Activated naive CD8-positive, alpha-beta T cell treated with anti-CD3 and anti-CD28 coated beads, Interleukin-2, amount 50 U/mL, for 16 hours (primary cell): ENCODE data around the gene SCML1.
"Not testable (repeated sequence)": the region's sequence is repeated elsewhere in the genome, so short reads cannot be mapped to it uniquely, and the experiment has no call there.

ENCODE experiments used
- DNase-seq: peaks from one replicate; pipeline ENCODE4 v3.0.0-alpha.2; 2020; ENCODE audit warnings: low read depth, low spot score

The SCML1 gene

DNA sequence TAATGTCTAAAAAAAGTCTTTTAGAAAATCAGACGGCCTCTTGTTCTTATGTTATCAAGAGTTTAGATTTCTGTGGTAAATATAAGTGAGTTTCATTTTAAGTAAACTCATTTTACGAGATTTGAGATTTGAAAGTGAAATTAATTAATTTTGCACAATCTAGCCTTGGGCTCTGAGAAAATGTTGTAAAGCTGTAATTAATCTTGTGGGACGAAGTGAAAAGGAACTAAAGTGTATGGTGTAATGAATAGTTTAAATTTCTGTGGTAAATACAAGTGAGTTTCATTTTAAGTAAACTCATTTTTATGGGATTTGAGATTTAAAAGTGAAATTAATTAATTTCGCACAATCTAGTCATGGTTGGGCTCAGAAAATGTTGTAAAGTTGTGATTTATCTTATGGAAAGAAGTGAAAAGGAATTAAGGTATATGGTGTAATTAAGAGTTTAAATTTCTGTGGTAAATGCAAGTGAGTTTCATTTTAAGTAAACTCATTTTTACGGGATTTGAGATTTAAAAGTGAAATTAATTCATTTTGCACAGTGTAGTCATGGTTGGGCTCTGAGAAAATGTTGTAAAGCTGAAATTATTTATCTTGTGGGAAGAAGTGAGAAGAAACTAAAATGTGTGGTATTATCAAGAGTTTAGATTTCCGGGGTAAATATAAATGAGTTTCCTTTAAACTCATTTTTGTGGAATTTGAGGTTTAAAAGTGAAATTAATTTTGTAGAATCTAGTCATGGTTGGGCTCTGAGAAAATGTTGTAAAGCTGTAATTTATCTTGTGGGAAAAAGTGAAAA, 1.6 kb downstream of the SCML1 start:
- DNase-seq: no peak

DNA sequence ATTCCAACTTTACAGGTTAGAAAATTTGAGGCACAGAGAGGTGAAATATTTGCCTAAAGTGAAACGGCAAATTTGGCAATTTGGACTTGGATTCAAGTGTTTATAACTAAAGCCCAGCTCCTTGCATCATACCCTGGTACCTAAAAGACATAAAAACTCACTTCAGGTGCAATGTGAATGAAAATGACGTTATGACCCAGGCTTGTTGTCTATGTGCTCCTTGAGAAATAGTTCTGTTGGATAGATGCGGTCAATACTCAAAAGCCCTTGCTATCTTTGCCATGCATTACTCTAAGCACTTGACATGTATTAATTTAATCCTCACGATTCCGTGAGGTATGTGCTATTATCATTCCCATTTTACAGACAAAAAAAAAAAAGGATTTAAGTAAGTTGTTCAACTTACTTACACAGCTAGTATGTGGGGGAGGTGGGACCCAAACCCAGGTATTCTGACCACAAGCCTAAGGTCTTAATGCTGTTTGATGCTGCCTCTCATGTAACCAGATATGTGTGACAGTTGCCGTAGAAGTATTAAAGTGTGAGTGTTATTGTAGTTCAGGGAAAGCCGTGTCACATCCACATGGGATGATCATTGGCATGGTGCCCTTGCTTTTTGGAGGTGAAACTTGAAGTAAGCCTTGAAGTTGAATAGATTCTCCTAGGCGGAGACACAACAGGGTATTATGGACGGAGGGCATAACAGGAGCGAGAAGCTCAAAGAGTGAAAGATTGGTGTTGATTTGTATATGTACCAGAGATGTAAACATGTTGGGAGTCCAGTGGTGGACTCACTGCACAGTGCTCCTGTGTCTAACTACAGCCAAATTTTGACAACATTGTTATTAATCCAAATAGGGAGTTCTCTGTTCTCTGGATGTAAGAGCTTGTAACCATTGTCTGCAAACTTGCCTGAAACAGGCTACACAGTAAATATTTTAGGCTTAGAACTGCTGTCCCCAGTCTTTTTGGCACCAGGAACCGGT, 3.1 kb downstream of the SCML1 start:
- no peak for DNase-seq

DNA sequence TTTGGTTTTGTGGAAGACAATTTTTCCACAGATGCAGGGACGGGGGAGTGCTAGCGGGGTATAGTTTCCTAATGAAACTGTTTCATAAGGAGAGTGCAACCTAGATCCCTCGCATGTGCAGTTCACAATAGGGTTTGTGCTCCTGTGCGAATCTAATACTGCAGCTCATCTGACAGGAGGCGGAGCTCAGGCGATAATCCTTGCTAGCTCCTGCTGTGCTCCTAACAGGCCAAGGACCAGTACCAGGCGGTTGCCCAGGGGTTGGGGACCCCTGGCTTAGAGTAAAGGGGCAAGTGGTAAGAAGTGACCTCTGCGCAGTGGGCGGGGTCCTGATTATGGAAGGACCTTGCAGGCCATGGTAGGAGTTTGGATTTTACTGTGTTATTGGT, 3.8 kb downstream of the SCML1 start:
- DNase-seq: no peak

DNA sequence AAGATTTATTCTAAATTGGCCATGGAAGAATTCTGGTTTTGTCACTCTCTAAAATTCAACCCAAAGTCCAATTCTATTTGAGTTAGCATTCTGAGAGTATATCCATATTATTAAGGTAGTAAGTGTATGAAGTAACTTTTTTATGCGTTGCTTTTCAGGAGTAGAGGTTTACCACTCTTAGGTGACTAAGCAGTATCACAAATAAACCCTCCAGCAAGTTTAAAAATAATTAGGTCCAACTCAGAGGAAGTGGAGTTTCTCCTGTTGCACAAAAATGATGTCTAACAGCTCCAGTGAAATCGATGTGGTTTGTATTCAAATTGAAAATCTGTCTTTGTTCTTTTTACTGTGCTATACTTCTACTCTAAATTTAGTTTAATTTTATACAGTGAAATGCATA, 6.6 kb downstream of the SCML1 start:
- no peak for DNase-seq

DNA sequence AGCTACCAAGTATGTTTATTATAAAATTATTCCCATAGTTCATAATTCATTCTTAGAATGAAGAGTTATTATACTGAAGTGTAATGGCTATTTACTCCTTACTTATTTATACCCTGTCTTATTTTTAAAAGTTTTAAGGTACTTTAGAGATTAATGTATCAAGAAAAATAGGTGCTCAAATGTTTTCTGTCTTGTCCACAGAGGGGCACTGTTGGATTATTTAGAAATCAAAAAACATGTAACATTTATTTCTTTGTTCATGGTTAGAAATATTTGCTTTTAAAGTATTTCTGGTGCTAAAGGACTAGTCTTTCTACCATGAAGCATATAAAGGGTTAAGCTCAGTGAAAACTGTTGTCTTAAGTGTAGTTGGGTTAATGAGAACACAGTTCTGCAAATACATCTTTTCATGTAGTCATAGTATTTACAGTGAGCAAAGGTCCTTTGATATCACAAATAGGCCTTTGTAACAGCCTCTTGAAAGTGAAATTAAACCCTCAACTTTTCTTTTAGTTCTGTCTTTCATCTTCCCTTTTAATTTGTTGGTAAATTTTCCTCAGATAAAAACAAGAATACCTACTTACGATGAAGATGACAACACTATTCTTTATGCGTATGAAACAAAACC, 7.7 kb downstream of the SCML1 start:
- no peak for DNase-seq

DNA sequence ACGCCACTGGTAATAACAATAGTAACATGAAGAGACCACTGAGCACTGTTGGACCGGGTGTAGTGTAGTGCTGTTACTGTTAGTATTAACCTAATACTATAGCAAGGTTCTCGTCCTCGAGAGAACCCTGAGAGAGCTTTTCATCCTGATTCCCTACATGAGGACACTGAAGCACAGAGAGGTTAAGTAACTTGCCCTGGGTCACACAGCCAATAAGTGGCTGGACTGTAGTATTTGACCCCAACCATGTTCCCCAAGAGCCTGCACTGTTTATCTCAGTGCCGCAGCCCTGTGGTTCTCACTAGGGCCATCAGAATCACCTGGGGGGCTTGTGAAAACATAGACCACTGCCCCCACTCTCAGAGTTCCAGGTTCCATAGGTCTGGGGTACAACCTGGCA, 10.4 kb downstream of the SCML1 start:
- DNase-seq: no peak

- no peak for DNase-seq
Measured at GRCh38 chrX:17748684-17749083, 11.4 kb downstream of the SCML1 start.

DNA sequence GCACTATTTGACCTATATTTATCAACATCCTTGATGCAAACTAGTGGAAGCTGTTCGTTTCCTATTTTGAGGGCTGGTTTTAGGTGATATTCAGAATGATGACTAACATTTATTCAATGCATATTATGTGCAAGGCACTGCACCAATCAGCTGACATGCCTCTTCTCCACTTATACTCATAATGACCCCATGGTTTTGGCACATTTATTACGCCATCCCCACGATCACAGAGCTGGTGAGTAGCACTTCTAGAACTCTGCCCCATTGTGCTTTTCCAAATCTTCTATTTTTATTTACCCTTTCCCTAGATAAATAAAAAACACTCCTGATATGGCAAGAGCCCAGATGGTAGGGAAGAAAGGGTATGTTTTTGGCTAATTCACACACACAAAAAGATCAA, 13.1 kb downstream of the SCML1 start:
- DNase-seq: no peak

- no peak for DNase-seq
Measured at GRCh38 chrX:17758382-17758781, 21.1 kb downstream of the SCML1 start.

GRCh38 chrX:17759990-17760389, 22.7 kb downstream of the SCML1 start:
- DNase-seq: no peak

DNA sequence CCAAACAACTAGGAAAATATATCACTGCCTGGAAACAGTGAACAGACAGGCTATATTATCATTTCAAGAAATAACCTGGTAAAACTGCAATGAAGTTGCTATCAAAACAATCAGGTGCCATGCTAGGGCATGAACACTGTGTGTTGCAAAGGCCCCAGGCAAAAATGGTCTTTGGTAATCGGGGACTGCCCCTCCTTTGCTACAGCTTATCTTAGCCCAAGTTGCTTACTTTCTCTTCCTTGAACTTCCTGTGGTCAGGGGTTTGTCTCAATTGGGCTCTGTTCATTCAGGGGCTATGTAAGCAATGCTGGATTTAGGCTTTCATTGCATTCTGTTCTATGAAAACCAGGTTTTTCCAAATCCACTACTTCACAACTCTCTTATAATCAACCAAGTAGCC, 30.4 kb downstream of the SCML1 start:
- no peak for DNase-seq

- DNase-seq: no peak
Measured at GRCh38 chrX:17768997-17769396, 31.7 kb downstream of the SCML1 start.

DNA sequence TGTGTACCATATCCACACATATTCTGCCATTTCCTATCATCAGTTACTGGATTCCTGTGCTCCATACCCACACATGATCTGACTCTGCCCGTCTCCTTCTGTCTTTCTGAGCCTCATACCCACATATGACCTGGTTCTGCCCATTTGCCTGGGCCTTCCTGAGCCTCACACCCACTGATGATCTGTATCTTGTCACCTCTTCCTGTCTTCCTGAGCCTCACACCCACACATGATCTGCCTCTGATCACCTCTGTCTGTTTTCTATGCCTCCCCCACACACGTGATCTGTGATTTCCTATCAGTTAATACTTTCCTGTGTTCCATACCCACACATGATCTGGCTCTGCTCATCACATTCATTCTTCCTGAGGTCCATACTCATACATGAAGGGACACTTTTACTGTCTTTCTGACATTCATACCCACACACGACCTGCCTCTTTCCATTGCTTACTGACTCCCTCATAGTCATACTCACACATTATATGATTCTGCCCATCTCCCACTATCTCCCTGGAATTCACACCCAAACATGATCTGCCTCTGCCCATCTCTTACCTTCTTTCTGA, 32.5 kb downstream of the SCML1 start:
- DNase-seq: no peak

DNA sequence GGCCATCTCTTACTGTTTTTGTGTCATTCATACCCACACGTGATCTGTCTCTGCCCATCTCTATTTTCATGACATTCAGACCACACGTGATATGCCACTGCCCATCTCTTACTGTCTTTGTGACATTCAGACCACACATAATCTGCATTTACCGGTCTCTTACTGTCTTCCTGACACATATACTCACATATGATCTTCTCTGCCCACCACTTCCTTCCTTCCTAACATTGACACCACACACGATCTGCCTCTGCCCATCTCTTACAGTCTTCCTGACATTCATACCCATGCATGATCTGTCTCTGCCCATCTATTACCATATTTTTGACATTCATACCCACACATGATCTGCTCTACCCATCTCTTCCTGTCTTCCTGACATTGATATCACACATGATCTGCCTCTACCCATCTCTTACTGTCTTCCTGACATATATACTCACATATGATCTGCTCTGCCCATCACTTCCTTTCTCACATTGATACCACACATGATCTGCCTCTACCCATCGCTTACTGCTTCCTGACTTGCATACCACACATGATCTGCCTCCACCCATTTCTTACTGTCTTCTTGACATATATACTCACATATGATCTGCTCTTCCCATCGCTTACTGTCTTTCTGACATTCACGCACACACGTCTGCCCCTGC, 36.1 kb downstream of the SCML1 start:
- DNase-seq: no peak

DNA sequence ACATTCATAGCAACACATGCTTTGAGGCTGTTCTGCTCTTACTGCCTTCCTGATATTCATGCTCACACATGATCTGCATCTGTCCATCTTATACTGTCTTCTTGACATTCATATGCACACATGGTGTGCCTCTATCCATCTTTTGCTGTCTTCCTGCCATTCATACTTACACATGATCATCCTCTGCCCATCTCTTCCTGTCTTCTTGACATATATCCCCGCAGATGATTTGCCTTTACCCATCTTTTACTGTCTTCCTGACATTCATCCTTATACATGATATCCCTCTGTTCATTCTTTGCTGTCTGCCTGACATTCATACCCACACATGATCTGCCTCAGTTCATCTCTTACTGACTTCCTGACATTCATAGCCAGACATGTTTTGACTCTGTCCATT, 36.8 kb downstream of the SCML1 start:
- DNase-seq: no peak

GRCh38 chrX:17778997-17779396, 41.7 kb downstream of the SCML1 start:
- no peak for DNase-seq

DNA sequence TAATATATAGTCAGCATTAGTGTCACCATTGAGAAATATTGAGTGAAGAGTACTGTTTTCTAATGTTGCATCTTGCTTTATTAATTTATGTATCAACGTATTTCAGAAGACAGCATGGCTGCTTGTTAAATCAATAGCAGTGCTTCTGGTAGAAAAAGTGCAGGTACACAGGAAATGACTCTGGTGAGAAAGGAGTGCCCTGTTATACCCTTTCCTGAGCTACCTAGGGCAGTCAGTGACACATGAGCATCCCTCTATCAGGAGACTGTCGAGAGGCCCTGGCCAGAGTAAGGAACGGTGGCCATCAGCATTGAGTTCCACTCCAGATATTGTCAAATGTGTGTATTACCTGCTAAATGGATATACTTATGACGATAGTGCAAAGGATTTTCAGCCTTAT, 42.1 kb downstream of the SCML1 start:
- DNase-seq: no peak

DNA sequence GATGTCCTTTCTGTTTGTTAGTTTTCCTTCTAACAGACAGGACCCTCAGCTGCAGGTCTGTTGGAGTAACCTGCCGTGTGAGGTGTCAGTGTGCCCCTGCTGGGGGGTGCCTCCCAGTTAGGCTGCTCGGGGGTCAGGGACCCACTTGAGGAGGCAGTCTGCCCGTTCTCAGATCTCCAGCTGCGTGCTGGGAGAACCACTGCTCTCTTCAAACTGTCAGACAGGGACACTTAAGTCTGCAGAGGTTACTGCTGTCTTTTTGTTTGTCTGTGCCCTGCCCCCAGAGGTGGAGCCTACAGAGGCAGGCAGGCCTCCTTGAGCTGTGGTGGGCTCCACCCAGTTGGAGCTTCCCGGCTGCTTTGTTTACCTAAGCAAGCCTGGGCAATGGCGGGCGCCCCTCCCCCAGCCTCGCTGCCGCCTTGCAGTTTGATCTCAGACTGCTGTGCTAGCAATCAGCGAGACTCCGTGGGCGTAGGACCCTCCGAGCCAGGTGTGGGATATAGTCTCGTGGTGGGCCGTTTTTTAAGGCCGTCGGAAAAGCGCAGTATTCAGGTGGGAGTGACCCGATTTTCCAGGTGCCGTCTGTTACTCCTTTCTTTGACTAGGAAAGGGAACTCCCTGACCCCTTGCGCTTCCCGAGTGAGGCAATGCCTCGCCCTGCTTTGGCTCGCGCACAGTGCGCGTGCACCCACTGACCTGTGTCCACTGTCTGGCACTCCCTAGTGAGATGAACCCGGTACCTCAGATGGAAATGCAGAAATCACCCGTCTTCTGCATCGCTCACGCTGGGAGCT, 49.5 kb downstream of the SCML1 start:
- not testable (repeated sequence) for DNase-seq

GRCh38 chrX:17787557-17787956, 50.3 kb downstream of the SCML1 start:
- no peak for DNase-seq

- DNase-seq: no peak
Measured at GRCh38 chrX:17788439-17788838, 51.1 kb downstream of the SCML1 start.
